HG02571 (cell line): ENCODE measurements around the gene ELAVL1.

Experiments used
- ATAC-seq: cut with Tn5 transposase; IDR thresholded peaks from one replicate; pipeline ENCODE4 v1.9.1; 2021; ENCODE audit warnings: mild to moderate bottlenecking, moderate library complexity; ENCODE audit not compliant: unreplicated experiment

ELAVL1 gene

GRCh38 chr19:7987114-7987768, 18.2 kb downstream of the ELAVL1 start:
- no peak for ATAC-seq

GRCh38 chr19:7986321-7987113, 18.9 kb downstream of the ELAVL1 start:
- ATAC-seq = no peak

- no peak for ATAC-seq
Observed at GRCh38 chr19:7985481-7985911, 19.9 kb downstream of the ELAVL1 start.

- ATAC-seq = no peak
Observed at GRCh38 chr19:7983995-7984837, 21.2 kb downstream of the ELAVL1 start.

GRCh38 chr19:7983286-7983950, 22.0 kb downstream of the ELAVL1 start:
- no peak for ATAC-seq

- no peak for ATAC-seq
Observed at GRCh38 chr19:7982651-7983099, 22.8 kb downstream of the ELAVL1 start.

- no peak for ATAC-seq
Observed at GRCh38 chr19:7982103-7982502, 23.3 kb downstream of the ELAVL1 start.

GRCh38 chr19:7981661-7982060, 23.8 kb downstream of the ELAVL1 start:
- no peak for ATAC-seq

GRCh38 chr19:7981199-7981598, 24.2 kb downstream of the ELAVL1 start:
- ATAC-seq = no peak

GRCh38 chr19:7980635-7981121, 24.8 kb downstream of the ELAVL1 start:
- ATAC-seq = no peak

- ATAC-seq = no peak
Observed at GRCh38 chr19:7980168-7980567, 25.3 kb downstream of the ELAVL1 start.

- ATAC-seq = no peak
Observed at GRCh38 chr19:7979559-7979958, 25.9 kb downstream of the ELAVL1 start.

- ATAC-seq = no peak
Observed at GRCh38 chr19:7979011-7979410, 26.4 kb downstream of the ELAVL1 start.

- no peak for ATAC-seq
Observed at GRCh38 chr19:7978179-7978825, 27.1 kb downstream of the ELAVL1 start.

GRCh38 chr19:7977723-7978040, 27.8 kb downstream of the ELAVL1 start:
- no peak for ATAC-seq

- no peak for ATAC-seq
Observed at GRCh38 chr19:7977021-7977722, 28.3 kb downstream of the ELAVL1 start.

- no peak for ATAC-seq
Observed at GRCh38 chr19:7976461-7976860, 29.0 kb downstream of the ELAVL1 start.

- ATAC-seq = no peak
Observed at GRCh38 chr19:7975037-7975436, 30.4 kb downstream of the ELAVL1 start.

GRCh38 chr19:7973883-7974282, 31.6 kb downstream of the ELAVL1 start:
- ATAC-seq = no peak
